HG02610 (cell line): ENCODE measurements around the gene SPOCK1.
"Not testable (repeated sequence)": the region's sequence is repeated elsewhere in the genome, so short reads cannot be mapped to it uniquely, and the experiment has no call there.

Source experiments
- ATAC-seq: cut with Tn5 transposase; IDR thresholded peaks from one replicate; pipeline ENCODE4 v1.9.1; 2021; ENCODE audit warnings: mild to moderate bottlenecking, moderate library complexity; ENCODE audit not compliant: unreplicated experiment

The SPOCK1 gene

GRCh38 chr5:136999787-137000186 lies 499.3 kb downstream of the SPOCK1 start:
- no peak for ATAC-seq

GRCh38 chr5:136998854-136999357 lies 500.2 kb downstream of the SPOCK1 start:
- ATAC-seq = no peak

DNA sequence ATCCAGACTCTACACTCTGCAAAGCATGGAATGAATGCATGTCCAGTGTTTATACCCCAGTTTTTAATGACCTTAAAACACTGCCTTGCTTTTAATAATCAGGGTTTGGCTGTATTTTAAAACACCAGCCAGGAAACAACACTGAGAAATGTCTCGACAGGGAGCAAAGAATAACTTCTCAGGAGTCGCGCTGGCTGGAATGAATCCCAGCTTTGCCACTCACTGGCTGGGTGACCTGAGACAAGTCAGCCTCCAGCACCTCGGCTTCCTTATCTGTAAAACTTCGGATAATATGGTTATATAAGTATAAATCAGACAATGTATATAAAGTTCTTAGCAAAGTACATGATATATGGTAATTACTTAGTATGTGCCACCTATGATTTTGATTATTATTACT lies 505.0 kb downstream of the SPOCK1 start:
- ATAC-seq = no peak

- ATAC-seq = no peak
Observed at GRCh38 chr5:136992796-136993489, 506.2 kb downstream of the SPOCK1 start.

DNA sequence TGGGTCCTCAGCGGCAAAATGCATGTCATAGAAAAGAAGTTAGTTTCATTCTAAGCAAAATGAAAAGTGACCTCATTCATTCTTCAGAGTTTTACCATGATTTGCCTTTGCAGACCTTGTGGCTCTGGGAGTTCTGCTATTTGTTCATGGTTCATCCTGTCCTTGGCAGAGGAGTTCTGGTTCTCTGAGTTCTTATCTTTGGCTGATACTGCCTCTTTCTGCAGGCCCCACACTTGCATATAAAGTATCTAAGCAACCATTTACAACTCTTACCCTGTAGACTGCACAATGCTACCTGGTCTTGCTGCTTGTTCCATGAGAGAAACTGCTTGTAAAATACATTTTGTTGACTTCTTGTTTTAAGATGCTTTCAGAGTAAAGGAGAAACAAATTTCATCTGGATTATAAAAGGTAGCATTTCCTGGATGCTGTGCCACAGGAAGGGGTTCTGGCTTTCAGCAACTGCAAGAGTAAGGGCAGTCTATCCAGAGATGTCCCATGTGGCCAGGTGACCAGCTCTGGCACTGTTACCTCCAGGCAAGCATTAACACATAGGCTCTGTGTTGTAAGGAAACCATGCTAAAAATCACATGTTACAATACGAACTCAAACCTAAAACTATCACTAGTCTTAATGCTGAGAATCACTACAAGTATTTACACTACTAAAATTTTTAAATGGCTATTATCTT lies 513.2 kb downstream of the SPOCK1 start:
- no peak for ATAC-seq

GRCh38 chr5:136984772-136985446 lies 514.2 kb downstream of the SPOCK1 start:
- no peak for ATAC-seq

- ATAC-seq = no peak
Observed at GRCh38 chr5:136981936-136982335, 517.2 kb downstream of the SPOCK1 start.

- no peak for ATAC-seq
Observed at GRCh38 chr5:136979131-136979530, 520.0 kb downstream of the SPOCK1 start.

GRCh38 chr5:136963504-136963903 lies 535.6 kb downstream of the SPOCK1 start:
- ATAC-seq = no peak

DNA sequence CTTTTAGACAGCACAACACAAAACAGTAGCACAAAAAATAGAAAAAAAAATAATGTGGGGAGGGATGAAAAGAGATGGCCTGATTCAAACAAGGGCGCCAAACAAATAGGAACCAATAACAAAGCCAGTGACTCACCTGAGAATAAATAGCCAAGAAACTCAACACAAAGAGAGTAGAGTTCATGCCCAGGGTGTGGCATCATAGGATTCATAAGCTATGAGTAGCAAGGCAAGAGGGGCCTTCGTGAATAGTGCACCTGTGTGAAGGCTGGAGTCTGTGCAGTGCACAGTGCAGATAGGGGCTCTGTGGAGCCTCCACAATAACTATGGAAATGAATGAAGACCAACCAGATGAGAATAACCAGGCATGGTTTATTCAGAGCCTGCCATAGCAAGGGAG lies 541.7 kb downstream of the SPOCK1 start:
- ATAC-seq = no peak

DNA sequence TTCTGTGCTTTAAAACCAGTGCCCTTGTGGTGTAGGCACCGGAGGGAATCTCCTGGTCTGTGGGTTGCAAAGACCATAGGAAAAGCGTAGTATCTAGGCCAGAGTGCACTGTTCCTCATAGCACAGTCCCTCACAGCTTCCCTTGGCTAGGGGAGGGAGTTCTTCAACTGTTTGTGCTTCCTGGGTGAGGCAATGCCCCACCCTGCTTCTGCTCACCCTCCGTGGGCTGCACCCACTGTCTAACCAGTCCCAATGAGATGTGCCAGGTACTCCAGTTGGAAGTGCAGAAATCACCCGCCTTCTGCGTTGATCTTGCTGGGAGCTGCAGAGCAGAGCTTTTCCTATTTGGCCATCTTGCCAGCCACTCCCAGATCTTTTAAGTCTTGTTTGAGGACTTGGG lies 545.0 kb downstream of the SPOCK1 start:
- ATAC-seq = not testable (repeated sequence)

GRCh38 chr5:136953346-136954069 lies 545.6 kb downstream of the SPOCK1 start:
- ATAC-seq = not testable (repeated sequence)

DNA sequence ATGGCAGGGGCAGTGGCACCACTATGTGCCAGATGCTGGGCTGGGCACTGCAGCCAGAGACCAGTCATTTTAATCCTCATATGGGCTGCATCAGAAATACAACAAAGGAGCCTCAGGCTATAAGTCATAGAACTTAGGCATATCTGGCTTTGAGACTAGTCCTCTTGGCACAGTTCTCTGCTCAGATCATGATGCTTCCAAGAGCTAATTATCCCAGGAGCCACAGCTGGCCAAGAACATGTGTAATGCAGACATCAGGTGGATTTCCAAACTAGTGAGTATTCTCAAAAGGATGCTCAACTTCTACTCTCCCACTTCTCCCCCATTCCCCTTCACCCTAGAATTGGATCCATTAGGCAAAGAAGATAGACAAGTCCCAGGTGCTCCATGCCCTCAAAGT lies 571.6 kb downstream of the SPOCK1 start:
- no peak for ATAC-seq

DNA sequence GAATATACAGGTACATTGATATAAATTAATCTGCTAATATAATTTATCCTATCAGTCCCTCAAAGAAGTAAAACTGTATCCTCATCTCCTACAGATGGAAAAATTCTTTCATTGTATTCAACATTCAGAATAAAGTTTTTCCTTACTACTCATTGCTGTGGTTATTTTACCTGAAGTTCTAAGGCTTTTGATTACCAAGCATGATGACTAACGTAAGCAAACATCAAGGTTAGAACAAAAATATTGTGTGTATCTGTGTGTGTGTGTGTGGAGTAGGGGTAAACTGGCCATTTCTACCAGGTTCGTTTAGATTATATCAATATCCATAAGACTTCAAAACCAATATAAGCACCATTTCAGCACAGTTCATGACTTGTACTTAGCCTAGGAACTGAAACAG lies 573.1 kb downstream of the SPOCK1 start:
- no peak for ATAC-seq
